CD14-positive monocyte (primary cell): ENCODE measurements around the gene TOM1. TPM values are rescaled to one million over a fixed set of nuclear protein-coding genes. Genes with fewer than 3 reads are reported as not detected.

Experiments
- DNase-seq, 3 donors: peaks; one replicate each; pipeline ENCODE4 v3.0.0-alpha.2; 2011 to 2022
- H2AFZ ChIP-seq: 2 replicates; pipeline ENCODE4 v1.6.0; 2012; ENCODE audit warnings: mild to moderate bottlenecking, low read depth, low read length, inconsistent platforms; ENCODE audit not compliant: insufficient read depth, poor library complexity, severe bottlenecking
- H3K27ac ChIP-seq, 2 donors: 1 replicate in 1 of 2; 2 replicates in 1 of 2; pipeline ENCODE4 v1.5.1; 2012 to 2013; ENCODE audit warnings: low read length in 2 of 2, control low read depth in 1 of 2, inconsistent platforms in 1 of 2, low read depth in 1 of 2, mild to moderate bottlenecking in 1 of 2
- H3K27me3 ChIP-seq, 2 donors: one replicate each; pipeline versions ENCODE4 v1.6.0 to v1.6.1; 2011 to 2013; ENCODE audit warnings: low read length in 2 of 2; ENCODE audit not compliant: control insufficient read depth in 2 of 2, insufficient read depth in 2 of 2
- H3K36me3 ChIP-seq, 2 donors: replicated peaks in 1 of 2; 1 replicate in 1 of 2; 2 replicates in 1 of 2; pipeline versions ENCODE4 v1.5.1 to v1.6.1; 2012 to 2013; ENCODE audit warnings: low read length in 2 of 2, control low read depth in 1 of 2, inconsistent platforms in 1 of 2, mild to moderate bottlenecking in 1 of 2; ENCODE audit not compliant: insufficient read depth in 2 of 2, control insufficient read depth in 1 of 2
- H3K4me1 ChIP-seq, 2 donors: 1 replicate in 1 of 2; 2 replicates in 1 of 2; pipeline versions ENCODE4 v1.5.1 to v1.6.1; 2012 to 2013; ENCODE audit warnings: low read length in 2 of 2, control low read depth in 1 of 2, inconsistent platforms in 1 of 2, mild to moderate bottlenecking in 1 of 2, moderate library complexity in 1 of 2; ENCODE audit not compliant: insufficient read depth in 2 of 2, control insufficient read depth in 1 of 2
- H3K4me2 ChIP-seq: replicated peaks from 2 replicates; pipeline ENCODE3; 2012; ENCODE audit warnings: low read length, moderate library complexity, mild to moderate bottlenecking; ENCODE audit not compliant: poor library complexity, severe bottlenecking; ENCODE audit errors: extremely low read depth
- H3K4me3 ChIP-seq, 3 experiments: fragments of 200-600 bp in 1 of 3; sonication (generic) in 1 of 3; replicated peaks in 1 of 3; 1 replicate in 2 of 3; 2 replicates in 1 of 3; pipeline ENCODE4 v1.5.1; 2011 to 2013; ENCODE audit warnings: low read length in 3 of 3, mild to moderate bottlenecking in 3 of 3, control low read depth in 2 of 3, low read depth in 2 of 3, inconsistent platforms in 1 of 3, moderate library complexity in 1 of 3
- H3K79me2 ChIP-seq: 2 replicates; pipeline ENCODE4 v1.6.0; 2012; ENCODE audit warnings: mild to moderate bottlenecking, control low read depth, inconsistent platforms, low read length, moderate library complexity; ENCODE audit not compliant: insufficient read depth
- H3K9ac ChIP-seq: 2 replicates; pipeline ENCODE4 v1.6.0; 2017; ENCODE audit warnings: low read length, mild to moderate bottlenecking; ENCODE audit not compliant: insufficient read depth, poor library complexity, severe bottlenecking
- H3K9me3 ChIP-seq, 2 donors: replicated peaks in 1 of 2; 1 replicate in 1 of 2; 2 replicates in 1 of 2; pipeline versions ENCODE4 v1.5.1 to v1.6.1; 2012 to 2013; ENCODE audit warnings: low read length in 2 of 2, control low read depth in 1 of 2; ENCODE audit not compliant: control insufficient read depth in 1 of 2, insufficient read depth in 1 of 2
- H4K20me1 ChIP-seq: 2 replicates; pipeline ENCODE4 v1.6.0; 2012; ENCODE audit warnings: mild to moderate bottlenecking, low read length, control low read depth, moderate library complexity; ENCODE audit not compliant: insufficient read depth
- H3K27ac Mint-ChIP-seq, 7 donors: one replicate each; pipeline ENCODE4 v1.8.0; 2020; ENCODE audit warnings: mild to moderate bottlenecking in 7 of 7, mixed read lengths in 7 of 7, moderate library complexity in 6 of 7, inconsistent platforms in 2 of 7
- H3K27me3 Mint-ChIP-seq, 3 donors: one replicate each; pipeline ENCODE4 v1.8.0; 2021 to 2022; ENCODE audit warnings: low read depth in 3 of 3, mild to moderate bottlenecking in 3 of 3, mixed read lengths in 3 of 3, moderate library complexity in 3 of 3, inconsistent platforms in 1 of 3
- H3K36me3 Mint-ChIP-seq, 2 donors: one replicate each; pipeline ENCODE4 v1.8.0; 2020; ENCODE audit warnings: mixed read lengths in 2 of 2, inconsistent platforms in 1 of 2, mild to moderate bottlenecking in 1 of 2
- H3K4me1 Mint-ChIP-seq: one replicate; pipeline ENCODE4 v1.8.0; 2020; ENCODE audit warnings: mild to moderate bottlenecking, mixed read lengths
- H3K4me3 Mint-ChIP-seq, 2 donors: one replicate each; pipeline ENCODE4 v1.8.0; 2020; ENCODE audit warnings: mild to moderate bottlenecking in 2 of 2, mixed read lengths in 2 of 2, moderate library complexity in 1 of 2
- H3K9me3 Mint-ChIP-seq, 7 donors: one replicate each; pipeline ENCODE4 v1.8.0; 2020 to 2022; ENCODE audit warnings: mixed read lengths in 7 of 7, mild to moderate bottlenecking in 6 of 7, moderate library complexity in 6 of 7, inconsistent platforms in 2 of 7
- WGBS: methylation state at CpG from one replicate; pipeline ENCODE4 v1.1.5; 2013; ENCODE audit warnings: missing lambda C conversion rate; ENCODE audit not compliant: insufficient coverage; 5-methylcytosine and 5-hydroxymethylcytosine counted together
- intact Hi-C, 2 donors: fragments of 100-400 bp; cut with micrococcal nuclease; formaldehyde crosslinking; loops; one replicate each; pipeline versions ENCODE4 v1.15.0 to v1.15.1; 2023
- polyA plus RNA-seq, 3 donors: library from polyadenylated mRNA; depleted of rRNA in 1 of 3; unstranded in 2 of 3; stranded (reverse) in 1 of 3; fragments of 300-500 nt in 2 of 3; fragments of >200 nt in 1 of 3; fragmentation: Illumina TruSeq in 2 of 3; gene quantifications; 1 replicate in 2 of 3; 2 replicates in 1 of 3; pipeline ENCODE4 v1.2.3, GENCODE V29; 2012 to 2021
- TF ChIP-seq, protein P1 (sequence below): fragments of 200-600 bp; IDR thresholded peaks from one replicate; pipeline ENCODE4 v1.8.0; 2022; ENCODE audit warnings: antibody characterized with exemption, mild to moderate bottlenecking

Gene TOM1
- polyA plus RNA-seq, 3 donors: 80.5 to 167 (median 120) TPM

DNA sequence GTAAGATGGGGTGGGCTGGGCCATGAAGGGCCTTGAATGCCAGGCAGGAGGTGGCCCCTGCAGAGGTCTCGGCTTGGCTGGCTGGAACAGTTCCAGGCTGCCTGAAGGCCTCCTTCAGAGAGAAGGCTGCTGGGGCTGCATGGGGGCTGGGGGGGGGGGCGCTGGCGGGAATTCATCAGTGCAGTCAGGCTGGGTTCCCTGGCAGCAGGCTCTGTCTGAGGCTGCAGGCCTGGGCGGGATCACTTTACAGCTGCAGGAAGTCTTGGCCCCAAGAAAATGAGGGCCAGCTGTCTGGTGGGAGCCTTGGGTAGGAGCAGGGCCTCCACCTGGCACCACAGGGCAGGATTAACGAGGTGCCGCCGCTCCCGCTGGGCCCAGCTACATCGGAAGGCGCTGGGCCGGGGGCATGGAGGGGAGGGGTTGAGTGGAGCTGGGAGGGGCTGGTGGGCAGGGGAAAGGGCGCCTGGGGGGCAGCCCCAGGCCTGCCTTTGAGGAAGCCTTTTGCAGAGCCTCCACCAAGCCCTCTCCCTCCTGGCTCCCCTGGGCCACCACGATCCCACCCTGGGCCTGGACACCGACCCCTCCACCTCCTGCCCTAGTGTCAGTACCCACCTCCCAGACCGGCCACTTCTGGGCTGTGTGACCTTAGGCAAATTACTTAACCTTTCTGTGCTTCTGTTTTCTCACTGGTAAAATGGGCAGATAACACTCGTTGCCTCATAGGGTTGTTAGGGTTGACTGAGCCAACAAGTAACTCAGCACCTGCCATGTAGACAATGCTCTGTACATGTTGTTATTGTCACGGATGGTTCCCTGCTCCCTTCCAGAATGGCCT, 50.2 kb downstream of the TOM1 start:
- Histone ChIP-seq H4K20me1 (peaks cover 18% of the 10 kb centered on the region), H3K4me2 (no peak overlapping the region), H3K36me3 (peaks cover 30 to 36% of the 10 kb centered on the region in 2 donors), H3K79me2 (no peaks in the 10 kb centered on the region), H3K27ac (peak overlapping the region; percentile 50 to 90), H2AFZ (peak overlapping the region; percentile 27), H3K9ac (peak overlapping the region; percentile 38), H3K4me3 (no peak overlapping the region), H3K9me3 (no peaks in the 10 kb centered on the region), H3K4me1 (peaks cover 44 to 48% of the 10 kb centered on the region in 2 donors), H3K27me3 (no peaks in the 10 kb centered on the region)
- TF ChIP-seq, protein P1, sequence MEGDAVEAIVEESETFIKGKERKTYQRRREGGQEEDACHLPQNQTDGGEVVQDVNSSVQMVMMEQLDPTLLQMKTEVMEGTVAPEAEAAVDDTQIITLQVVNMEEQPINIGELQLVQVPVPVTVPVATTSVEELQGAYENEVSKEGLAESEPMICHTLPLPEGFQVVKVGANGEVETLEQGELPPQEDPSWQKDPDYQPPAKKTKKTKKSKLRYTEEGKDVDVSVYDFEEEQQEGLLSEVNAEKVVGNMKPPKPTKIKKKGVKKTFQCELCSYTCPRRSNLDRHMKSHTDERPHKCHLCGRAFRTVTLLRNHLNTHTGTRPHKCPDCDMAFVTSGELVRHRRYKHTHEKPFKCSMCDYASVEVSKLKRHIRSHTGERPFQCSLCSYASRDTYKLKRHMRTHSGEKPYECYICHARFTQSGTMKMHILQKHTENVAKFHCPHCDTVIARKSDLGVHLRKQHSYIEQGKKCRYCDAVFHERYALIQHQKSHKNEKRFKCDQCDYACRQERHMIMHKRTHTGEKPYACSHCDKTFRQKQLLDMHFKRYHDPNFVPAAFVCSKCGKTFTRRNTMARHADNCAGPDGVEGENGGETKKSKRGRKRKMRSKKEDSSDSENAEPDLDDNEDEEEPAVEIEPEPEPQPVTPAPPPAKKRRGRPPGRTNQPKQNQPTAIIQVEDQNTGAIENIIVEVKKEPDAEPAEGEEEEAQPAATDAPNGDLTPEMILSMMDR: no peak
- Mint-ChIP-seq H3K4me3 (peak overlapping the region in 1 of 2 donors; percentile 39), H3K36me3 (peaks cover 6 to 30% of the 10 kb centered on the region in 2 donors), H3K27ac (peak overlapping the region; percentile 80 to 98 (median 85)), H3K27me3 (peaks cover 0 to 2% (median 0%) of the 10 kb centered on the region in 3 donors), H3K4me1 (peaks cover 55% of the 10 kb centered on the region), H3K9me3 (peaks cover 0 to 3% (median 0%) of the 10 kb centered on the region in 7 donors)
- intact Hi-C loops: loop anchor here (5.0 to 10.0 kb wide), 9 partner anchors 32 to 775 kb away; partner anchors contain the start of genes HMOX1 (in 1 of the 2) and RASD2 (in 1 of the 2)
- 49% methylated on average over 10 of the region's 17 CpGs for WGBS
- peak in 2 of 3 donors; percentile 34 to 42 for DNase-seq

DNA sequence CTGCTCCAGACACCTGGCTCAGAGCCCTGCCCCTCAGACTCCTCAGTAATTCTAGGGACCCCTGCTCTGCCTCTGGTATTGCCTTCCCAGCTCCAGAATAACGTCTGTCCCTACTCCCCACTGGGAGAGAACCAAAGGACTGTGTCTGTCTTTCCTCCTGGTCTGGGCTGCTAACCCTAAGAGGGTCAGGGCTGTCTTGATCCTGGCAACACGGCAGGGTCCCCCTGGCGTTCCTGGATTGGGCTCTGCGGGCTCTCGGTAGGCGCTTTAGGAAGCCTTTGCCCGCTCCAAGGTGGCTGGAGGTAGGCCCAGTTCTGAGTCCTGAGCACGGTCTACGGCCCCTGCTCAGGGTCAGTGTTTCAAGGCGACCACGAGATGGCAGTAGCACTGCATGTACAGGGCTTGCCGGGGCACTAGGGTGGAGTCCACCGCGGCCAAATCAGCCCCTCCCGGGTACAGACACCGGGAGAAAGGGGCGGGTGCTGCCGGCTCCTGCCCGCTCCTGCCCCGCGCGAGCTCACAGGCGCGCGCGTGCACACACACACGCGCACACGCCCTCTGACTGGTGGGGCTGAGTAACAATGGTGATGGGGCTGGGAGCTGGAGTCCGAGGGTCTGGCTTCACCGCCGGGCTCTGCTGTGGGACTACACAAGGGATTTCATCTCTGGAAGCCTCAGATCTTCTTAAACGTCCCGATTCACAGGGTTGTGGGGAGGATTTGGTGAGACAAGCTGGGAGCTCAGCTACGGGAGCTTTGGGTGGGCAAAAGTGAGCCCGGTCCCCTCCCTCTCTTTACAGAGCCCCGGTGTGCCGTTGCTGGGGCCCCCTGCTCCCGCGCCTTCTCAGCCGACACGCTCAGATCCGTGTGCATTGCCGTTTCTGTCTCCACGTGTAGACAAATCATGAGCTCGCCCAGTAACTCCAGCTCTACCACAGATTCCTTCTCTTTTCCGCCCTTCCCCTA, 51.1 kb downstream of the TOM1 start:
- Histone ChIP-seq H3K36me3 (peaks cover 21 to 27% of the 10 kb centered on the region in 2 donors), H3K4me3 (peak overlapping the region; percentile 39 to 73 (median 52)), H3K4me2 (peak overlapping the region; percentile 78), H4K20me1 (peaks cover 15% of the 10 kb centered on the region), H3K4me1 (peaks cover 53 to 57% of the 10 kb centered on the region in 2 donors), H2AFZ (peak overlapping the region; percentile 54), H3K27me3 (no peaks in the 10 kb centered on the region), H3K79me2 (no peaks in the 10 kb centered on the region), H3K9me3 (no peaks in the 10 kb centered on the region), H3K9ac (peak overlapping the region; percentile 75), H3K27ac (peak overlapping the region; percentile 65 to 90)
- H3K9me3 Mint-ChIP-seq: peaks cover 0 to 3% (median 0%) of the 10 kb centered on the region in 7 donors
- TF ChIP-seq, protein P1: peak; percentile 91
- H3K36me3 Mint-ChIP-seq: peaks cover 9 to 23% of the 10 kb centered on the region in 2 donors
- WGBS: 5% methylated on average over 42 of the region's 47 CpGs
- H3K4me1 Mint-ChIP-seq: peaks cover 64% of the 10 kb centered on the region
- DNase-seq: peak; percentile 90 to 93 (median 91)
- peaks cover 0 to 2% (median 0%) of the 10 kb centered on the region in 3 donors for H3K27me3 Mint-ChIP-seq
- intact Hi-C loops: loop anchor here (5.0 to 10.0 kb wide), 7 partner anchors 46 to 774 kb away; no protein-coding TSS in a partner anchor
- H3K4me3 Mint-ChIP-seq: peak overlapping the region; percentile 85 to 91
- peak overlapping the region; percentile 80 to 98 (median 97) for H3K27ac Mint-ChIP-seq
